ENCODE results near the gene MBNL1.

DNA sequence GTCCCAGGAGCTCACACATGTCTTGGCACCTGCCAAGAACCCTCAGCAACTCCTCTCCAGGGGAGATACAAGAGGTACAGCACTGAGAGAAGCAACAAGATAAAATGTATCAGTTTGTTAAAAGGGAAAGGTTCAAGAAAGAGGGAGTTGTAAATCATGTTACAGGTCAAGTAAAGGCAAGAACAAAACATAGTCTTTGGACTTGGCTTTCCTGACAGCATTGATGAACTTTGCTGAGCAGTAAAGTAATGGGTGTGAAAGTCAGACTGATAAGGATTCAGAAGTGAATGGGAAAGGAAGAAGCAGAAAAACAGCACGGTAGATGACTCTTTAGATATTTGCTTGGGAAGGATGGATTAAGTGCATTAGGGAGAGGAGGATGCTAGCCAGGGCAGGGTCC is 27.1 kb downstream of the MBNL1 start:
- TF ChIP-seq EZH2 (optimal IDR thresholded peaks at IDR 0.05; ENCODE audit: low read depth, low read length), result no peak
- TF ChIP-seq, protein P1, sequence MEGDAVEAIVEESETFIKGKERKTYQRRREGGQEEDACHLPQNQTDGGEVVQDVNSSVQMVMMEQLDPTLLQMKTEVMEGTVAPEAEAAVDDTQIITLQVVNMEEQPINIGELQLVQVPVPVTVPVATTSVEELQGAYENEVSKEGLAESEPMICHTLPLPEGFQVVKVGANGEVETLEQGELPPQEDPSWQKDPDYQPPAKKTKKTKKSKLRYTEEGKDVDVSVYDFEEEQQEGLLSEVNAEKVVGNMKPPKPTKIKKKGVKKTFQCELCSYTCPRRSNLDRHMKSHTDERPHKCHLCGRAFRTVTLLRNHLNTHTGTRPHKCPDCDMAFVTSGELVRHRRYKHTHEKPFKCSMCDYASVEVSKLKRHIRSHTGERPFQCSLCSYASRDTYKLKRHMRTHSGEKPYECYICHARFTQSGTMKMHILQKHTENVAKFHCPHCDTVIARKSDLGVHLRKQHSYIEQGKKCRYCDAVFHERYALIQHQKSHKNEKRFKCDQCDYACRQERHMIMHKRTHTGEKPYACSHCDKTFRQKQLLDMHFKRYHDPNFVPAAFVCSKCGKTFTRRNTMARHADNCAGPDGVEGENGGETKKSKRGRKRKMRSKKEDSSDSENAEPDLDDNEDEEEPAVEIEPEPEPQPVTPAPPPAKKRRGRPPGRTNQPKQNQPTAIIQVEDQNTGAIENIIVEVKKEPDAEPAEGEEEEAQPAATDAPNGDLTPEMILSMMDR (IDR thresholded peaks at IDR 0.05; ENCODE audit: low read length), result no peak
- TF ChIP-seq EZH2phosphoT487 (IDR thresholded peaks at IDR 0.05; ENCODE audit: low read length), result no peak
